Activated CD4-positive, alpha-beta T cell treated with anti-CD3 and anti-CD28 coated beads for 24 hours (primary cell): ENCODE results near the gene ARID4B.
A peak's percentile ranks its signal among the peaks of the same experiment; 100 is the strongest.
"Not testable (repeated sequence)": the region's sequence is repeated elsewhere in the genome, so short reads cannot be mapped to it uniquely, and the experiment has no call there.

Experiments used
- DNase-seq, 2 donors: peaks; one replicate each; pipeline ENCODE4 v3.0.0-alpha.2; 2020; ENCODE audit warnings: low read depth in 2 of 2

ARID4B gene

DNA sequence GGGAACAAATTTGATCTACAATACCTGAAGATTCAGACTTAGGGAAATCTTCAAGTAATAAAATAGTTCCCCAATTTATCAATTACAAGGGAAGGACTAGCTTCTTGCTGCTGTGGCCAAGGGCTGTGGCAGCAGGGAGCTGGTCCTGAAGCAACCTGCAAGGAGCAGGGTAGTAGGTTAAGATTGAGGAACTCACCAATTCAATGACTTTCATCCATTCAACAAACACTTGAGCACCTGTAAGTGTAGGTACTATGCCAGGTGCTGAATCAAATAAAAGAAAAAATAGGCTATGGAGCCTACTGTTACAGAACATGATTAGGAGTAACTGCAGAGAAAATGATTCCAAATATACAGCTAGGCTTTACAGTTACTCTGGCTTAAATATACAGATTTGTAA is 102.7 kb downstream of the ARID4B start:
- DNase-seq = no peak

DNA sequence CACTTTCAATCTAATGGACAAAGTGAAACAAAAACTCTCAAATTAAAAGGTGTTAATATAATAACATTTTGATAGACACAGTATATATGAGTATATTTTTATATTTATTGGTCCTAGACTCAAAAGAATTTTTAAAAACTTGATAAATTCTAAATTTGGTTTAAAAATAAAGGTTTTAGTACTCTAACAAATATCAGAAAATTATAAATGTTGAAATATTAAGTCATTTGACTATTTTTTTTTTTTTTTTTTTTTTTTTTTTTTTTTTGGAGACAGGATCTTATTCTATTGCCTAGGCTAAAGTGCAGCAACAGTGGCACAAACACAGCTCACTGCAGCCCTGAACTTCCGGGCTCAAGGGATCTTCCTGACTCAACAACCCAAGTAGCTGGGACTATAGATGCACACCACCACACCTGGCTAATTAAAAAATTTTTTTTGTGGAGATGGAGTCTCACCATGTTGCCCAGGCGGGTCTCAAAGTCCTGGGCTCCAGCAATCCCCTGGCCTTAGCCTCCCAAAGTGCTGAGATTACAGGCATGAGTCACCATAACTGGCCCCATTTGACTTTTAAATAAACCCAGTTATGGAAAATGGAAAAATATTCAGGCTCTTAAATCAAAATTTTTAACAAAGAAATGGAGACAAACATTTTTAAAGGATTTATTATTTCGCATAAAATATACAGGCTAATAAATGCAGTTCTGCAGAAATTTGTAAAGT is 106.2 kb downstream of the ARID4B start:
- no peak for DNase-seq

DNA sequence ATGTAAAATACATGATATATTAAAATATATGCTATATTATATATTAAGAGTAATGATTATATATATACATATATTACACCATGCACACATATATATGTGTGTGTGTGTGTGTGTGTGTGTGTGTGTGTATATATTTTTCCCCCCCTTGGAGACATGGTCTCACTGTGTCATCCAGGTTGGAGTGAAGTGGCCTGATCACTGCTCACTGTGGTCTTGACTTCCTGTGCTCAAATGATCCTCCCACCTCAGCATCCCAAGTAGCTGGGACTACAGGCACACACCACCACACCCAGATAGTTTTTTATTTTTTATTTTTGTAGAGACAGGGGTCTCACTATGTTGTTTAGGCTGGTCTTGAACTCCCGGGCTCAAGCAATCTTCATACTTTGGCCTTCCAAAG is 112.5 kb downstream of the ARID4B start:
- no peak for DNase-seq

DNA sequence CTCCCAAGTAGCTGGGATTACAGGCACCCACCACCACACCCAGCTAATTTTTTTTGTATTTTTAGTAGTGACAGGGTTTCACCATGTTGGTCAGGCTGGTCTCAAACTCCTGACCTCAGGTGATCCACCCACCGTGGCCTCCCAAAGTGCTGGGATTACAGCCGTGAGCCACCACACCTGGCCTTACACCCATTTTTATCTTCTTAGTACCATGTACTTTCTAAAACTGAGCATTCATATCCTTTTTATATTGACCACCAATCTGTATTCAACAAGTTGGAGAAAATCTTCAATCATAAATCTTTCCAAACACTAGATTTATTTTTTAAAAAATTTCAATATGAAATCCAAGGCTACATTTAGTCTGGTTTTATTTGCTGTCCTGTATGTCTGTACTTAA is 113.0 kb downstream of the ARID4B start:
- not testable (repeated sequence) for DNase-seq

DNA sequence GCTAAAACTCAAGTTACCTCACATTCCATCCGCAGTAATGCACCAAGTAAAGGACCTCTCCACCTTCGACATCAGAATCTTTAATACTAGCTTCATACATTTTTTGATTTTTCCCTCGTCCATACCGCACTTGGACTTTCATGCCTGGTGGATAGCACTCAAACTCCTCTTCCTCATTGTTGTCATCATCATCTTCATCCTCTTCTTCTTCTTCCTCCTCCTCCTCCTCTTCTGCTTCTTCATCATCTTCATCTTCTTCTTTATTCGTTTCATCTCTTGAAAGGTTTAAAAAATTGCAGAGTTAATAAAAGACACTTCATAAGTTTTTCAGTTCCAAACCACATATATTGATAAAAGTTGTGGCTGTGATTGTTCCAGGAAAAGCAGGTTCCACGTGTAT is 114.2 kb downstream of the ARID4B start:
- no peak for DNase-seq

DNA sequence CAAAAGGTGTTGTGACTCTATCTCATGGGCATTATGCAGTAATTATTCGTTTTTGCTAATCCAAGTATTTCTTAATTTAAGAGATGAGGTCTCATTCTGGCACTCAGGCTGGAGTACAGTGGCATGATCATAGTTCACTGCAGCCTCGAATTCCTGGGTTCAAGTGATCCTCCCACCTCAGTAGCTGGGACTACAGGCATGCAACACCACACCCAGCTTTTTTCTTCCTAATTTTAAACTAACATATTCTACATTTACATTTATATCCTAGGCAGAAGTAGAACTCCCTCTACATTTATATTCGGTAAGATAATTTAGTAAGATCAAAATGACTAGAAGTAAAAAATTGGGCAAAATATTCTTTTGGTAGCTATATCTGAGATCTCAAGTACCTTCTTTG is 116.5 kb downstream of the ARID4B start:
- no peak for DNase-seq

DNA sequence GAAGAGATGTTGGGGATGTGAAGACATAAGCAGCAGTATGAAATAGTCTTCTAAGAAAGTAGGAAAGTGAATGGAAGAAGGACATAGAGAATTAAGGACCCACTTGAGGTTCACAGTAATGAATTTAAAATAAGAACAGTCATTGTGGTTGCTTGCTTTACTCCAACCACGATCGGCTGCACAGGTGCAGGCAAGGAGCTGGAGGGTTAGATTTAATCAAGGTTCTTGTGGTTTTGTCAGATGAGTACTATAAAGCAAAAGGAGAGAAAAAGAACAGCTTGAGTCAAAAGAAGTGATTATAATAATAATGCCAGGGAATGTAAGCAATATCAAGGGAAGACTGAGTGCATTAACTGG is 120.8 kb downstream of the ARID4B start:
- peak; percentile 5 to 10 for DNase-seq

DNA sequence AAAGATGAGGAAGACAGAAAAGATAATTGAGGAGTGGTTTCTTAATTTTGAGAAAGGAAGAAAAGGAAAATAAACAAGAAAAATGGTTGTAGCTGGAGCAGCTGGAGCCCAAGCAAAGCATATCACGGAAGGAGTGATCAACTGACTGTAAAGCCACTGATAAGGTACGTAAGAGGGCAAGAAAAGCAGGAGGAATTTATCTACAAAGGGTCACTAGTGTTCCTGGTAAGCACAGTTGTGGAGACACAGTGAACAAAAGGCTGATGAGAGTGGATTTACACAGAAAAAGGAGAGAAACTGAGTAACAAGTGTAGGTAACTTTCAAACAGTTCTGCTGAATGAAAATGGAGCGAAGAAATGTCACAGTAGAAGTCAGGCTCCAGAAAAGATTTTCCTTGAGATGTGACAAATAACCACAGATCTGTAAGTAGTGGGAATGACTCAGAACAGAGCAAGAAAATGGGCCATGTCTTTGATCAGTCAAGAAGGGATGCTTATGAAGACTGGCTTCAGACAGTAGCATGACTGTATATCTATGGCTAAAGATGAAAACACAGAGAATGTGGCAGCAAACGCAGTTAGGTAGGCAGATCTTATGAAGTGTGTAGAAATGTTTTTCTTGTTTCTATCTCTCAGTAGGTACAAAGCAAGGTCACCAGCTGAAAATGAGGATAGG is 121.3 kb downstream of the ARID4B start:
- DNase-seq = peak in 1 of 2 donors; percentile 8

DNA sequence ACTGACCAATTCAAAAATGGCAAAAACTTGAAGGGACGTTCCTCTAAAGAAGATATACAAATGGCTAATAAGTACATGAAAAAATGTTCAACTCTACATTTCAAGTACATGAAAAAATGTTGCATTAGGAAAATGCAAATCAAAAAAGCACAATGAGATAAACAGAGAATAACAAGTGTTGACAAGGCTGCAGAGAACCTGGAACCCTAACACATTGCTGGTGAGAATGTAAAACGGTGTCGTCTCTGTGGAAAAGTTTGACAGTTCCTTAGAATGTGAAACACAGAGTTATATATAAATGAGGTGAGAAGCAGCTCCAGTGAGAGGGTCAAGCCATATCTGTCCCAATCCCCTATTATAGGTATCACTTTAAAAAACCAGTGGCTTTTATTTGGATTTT is 122.3 kb downstream of the ARID4B start:
- no peak for DNase-seq

DNA sequence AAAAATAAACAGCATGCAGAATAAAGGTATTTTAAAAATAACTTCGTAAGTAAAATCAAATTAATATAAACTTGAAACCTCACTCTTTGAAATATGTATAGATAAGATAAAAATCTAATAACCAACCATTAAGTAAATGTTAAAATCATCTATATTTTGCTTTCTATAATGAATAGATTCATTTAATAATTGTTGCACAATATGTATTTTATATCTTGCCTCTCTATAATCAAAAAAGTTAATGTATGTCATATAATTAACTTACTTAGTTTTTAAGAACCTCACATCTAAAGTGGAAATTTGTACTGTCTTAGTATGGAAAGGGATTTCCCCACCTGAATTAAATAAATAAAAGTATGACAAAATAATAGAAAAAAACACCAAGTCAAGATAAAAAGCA is 124.6 kb downstream of the ARID4B start:
- DNase-seq = no peak

DNA sequence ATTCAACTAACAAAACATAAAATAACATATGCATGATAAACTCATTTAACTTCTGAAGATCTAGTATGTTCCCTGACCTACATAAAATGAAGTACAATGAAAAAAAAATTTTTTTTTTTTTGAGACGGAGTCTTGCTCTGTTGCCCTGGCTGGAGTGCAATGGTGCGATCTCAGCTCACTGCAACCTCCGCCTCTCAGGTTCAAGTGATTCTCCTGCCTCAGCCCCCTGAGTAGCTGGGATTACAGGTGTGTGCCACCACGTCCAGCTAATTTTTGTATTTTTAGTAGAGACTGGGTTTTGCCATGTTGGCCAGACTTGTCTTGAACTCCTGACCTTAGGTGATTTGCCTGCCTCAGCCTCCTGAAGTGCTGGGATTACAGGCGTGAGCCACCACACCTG is 125.5 kb downstream of the ARID4B start:
- DNase-seq = not testable (repeated sequence)

DNA sequence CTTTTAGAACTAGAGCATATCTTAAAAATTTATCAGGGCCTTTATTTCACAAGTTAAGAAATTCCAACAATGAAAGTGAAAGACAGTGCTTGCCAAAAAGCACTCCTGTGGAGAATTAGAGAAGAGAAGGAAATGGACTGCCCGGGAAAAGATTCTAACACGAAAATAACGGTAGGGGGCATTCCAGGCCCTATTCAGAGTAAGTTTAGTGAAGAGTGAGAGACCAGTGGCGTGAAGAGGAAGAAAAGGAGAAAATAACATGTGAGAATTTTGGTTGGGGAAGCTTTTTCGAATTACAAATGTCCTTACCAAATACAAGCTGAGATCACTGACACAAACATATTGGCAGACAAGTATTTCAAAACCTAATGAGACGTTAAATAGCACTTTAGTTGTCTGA is 128.5 kb downstream of the ARID4B start:
- DNase-seq = no peak

DNA sequence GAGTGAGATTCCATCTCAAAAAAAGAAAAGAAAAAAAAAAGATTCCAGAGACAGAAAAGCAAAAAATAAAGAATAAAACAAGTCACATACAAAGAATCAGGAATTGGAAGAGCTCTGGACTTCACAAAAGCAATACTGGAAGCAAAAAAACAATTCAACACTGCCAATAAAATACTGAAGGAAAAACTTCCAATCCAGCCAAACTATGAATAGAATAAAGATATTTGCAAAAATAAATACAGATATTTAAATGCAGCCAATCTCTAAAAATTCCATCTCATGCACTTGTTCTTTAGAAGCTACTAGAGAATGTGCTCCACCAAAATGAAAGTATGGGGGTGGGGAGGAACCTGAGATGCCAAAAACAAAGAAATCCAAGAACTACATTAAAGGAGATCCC is 137.5 kb downstream of the ARID4B start:
- no peak for DNase-seq

DNA sequence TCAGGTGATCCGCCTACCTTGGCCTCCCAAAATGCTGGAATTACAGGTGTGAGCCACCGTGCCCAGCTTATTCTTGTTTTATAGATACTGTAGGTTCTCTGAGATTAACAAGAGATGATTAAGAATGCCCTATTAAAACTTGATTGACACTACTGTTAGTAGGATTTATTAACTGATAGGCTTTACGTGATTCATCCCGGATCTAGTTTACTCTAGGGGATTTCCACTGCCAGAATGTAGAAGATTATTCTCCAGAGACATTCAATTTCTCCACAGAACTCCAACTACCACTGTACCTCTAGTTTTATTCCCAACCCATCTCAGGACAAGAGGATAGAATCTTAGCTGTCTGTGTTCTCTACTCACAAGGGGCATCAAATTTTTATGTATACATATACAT is 140.7 kb downstream of the ARID4B start:
- no peak for DNase-seq

DNA sequence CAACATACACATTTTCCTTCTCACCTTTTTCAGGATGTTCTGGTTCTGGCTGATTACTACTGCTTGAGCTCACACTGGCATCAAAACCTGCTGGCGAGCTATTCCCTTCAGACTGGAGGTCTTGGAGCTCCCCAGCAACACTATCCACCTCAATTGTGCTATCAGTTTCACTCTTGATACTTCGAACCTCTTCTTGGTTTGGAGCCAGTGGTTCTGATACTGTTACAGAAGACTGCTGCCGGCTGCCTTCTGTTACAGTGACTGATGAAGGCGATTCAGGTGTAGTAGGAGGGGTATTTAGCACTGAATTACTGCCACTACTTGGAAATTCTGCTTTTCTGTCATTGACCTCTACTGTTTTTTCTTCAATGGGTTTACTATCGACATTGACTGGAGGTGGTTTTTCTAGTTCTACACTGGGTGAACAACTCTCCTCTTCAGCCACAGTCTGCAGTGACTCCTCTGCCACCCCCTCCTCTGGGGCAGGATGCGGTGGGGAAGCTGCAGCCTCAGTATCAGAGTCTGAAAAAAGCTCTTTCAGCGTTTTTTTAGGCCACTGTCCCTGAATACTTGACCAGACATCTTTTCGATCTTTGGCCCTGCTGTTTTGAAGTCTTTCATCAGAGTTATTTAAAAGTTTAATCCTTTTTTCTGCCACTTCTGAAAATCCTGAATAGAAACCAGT is 146.3 kb downstream of the ARID4B start:
- no peak for DNase-seq

DNA sequence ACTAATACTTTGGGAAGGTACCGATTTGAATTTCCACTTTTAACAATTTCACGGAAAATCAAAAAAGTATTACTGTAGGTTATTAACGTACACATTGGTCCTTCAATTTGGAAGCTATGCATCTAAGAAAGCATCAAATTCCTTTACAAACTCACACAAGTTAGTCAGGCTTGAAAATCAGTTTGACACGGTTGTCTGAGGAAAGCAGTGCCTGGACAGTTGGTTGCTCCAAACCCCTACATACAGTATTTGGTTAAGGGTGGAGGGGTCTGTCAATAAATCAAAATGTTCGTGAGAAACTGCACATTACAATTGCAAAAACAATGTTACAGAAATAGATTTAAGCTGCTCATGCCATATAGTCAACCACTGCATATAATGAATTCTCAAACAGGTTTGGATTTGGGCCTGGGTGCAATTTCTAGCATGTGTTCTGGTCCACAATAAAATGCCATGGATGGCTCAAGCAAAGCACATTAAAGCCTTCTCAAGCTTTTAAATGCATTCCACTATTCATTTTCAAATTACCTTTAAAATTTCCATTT is 147.0 kb downstream of the ARID4B start:
- no peak for DNase-seq

DNA sequence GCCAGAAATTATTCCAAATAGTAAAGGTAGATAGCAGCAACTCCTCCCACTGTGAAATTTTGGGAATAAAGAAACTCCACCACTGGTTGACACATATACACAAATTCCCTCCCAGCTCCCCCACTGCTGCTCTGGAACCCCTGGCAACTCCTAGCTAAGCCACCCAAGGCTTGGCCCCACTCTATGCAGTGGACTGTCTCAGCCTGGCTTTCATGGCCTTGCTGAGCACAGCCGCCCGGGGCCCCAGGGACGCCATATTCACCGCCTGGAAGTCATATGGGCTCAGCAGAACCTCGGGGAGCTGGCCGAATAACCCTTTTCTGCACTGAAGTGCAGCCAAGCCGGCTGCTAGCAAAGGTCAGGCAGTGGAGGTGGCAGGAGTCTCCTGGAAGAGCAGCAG is 151.5 kb downstream of the ARID4B start:
- DNase-seq = no peak

DNA sequence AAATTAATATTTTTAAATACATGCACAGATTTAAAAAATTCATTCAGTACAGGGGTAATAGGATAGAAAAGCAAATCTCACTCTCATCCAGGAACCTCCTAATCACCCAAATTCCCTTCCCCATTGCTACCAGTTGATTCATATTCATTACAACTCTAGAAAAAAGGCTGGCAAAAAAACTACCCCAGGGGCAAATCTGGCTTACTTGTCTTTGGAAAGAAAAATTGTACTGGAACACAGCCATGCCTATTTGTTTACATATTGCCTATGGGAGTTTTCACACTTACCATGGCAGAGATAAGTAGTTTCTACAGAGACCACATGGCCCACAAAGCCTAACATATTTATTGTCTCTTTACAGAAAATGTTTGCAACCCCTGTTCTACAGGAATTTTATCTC is 158.0 kb downstream of the ARID4B start:
- DNase-seq = no peak

DNA sequence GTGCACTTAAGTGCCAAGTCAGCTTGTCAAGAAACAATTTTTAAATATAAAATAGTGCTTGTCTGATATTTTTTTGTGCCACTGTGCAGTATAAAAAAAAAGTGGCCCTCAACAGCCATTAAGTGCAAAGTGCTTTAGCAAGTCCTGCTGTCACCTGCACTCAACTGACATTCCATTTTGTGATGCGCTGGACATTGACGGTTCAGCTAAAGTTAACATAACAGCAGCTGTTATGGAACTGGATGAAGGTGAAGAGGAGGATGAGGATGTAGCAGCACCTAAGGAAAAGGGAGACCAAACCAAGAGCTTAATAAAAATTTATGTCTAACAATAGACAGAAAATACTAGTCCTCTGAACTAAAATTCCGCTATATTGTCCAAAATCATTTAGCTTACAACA is 159.6 kb downstream of the ARID4B start:
- no peak for DNase-seq

DNA sequence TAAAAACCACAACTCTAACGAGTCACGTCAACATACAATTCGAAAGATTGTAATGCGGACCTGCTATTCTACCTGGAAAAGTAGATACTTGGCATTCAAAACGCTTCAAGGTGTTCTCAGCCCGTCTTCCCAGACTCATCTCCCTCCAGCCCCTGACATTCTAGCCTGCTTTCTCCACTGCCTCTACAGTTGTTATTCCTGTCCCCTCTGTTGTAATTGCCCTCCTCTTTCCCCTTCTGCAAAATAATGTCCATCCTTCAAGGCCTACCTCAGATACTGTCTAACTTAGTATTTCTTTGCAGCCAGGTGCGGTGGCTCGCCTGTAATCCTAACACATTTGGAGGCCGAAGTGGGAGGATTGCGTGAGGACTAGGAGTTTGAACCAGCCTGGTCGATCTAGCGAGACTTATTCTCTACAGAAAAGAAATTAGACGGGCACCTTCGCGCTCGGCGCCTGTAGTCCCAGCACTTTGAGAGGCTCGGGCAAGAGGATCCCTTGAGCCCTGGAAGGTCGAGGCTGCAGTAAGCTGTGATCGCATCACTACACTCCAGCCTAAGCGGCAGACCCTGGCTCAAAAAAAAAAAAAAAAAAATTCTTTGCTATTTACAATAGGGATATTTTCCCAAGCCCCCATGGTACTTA is 166.2 kb downstream of the ARID4B start:
- no peak for DNase-seq

DNA sequence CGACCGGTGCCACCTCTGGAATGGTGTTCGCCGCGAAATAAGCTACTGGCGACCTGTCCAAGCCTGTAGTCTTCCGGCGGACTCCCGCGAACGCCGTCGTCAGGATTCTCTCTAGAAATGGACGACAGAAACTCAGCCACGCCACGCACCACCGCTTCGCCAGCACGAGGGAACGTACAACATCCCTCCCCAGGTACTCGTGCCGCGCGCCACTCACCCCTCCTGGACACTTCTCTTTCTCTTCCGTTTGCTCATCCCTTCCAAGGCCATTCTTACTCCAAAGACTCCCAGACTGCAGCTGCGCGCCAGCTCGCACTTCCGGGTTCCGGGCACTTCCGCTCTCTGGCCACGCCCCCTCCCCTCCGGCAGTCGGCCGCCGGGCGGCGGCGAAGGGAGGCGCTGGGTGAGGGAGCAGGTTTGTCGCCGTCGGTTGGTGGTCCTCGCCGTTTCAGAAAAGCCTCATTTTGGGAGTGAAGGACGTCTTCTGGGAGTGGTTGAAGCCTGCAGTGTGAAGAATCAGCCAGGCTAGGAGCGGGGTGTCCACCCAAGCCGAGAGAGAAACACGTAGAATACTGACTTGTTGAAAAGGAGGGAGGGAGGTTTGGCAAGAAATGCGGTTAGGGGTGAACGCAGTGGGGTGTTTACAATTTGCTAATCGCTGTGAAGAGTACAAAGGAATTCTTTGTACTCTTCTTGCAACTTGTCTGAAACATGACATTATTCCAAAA is 166.9 kb downstream of the ARID4B start, which contains the start of gene RBM34:
RBM34 (minus strand) TSS at position 294 of the 728 bp plus-strand sequence; CDS start at position 270, 24 bp downstream.
- peak; percentile 92 to 95 for DNase-seq
